HUES6 (cell line): Measurements from ENCODE around the gene COX20.

ENCODE experiments used
- H3K27ac ChIP-seq: 2 replicates; pipeline ENCODE4 v1.7.0; 2013; ENCODE audit warnings: low read depth, mild to moderate bottlenecking, low read length, inconsistent platforms
- H3K27me3 ChIP-seq: 2 replicates; pipeline ENCODE4 v1.6.1; 2013; ENCODE audit warnings: low read length; ENCODE audit not compliant: control insufficient read depth, insufficient read depth
- H3K36me3 ChIP-seq: 2 replicates; pipeline ENCODE4 v1.6.1; 2013; ENCODE audit warnings: low read length; ENCODE audit not compliant: control insufficient read depth, insufficient read depth
- H3K4me1 ChIP-seq: 2 replicates; pipeline ENCODE4 v1.6.1; 2013; ENCODE audit warnings: low read length; ENCODE audit not compliant: control insufficient read depth, insufficient read depth
- H3K4me3 ChIP-seq: 2 replicates; pipeline ENCODE4 v1.5.1; 2013; ENCODE audit warnings: low read depth, low read length
- H3K9ac ChIP-seq: one replicate; pipeline ENCODE4 v1.6.1; 2013; ENCODE audit warnings: mild to moderate bottlenecking, low read length
- H3K9me3 ChIP-seq: 2 replicates; pipeline ENCODE4 v1.6.1; 2013; ENCODE audit warnings: low read depth, low read length; ENCODE audit not compliant: control insufficient read depth, insufficient read depth

The COX20 gene

GRCh38 chr1:244840219-244840794 is 4.8 kb downstream of the COX20 start:
- Histone ChIP-seq H3K9me3 (no peaks in the 10 kb centered on the region), H3K27ac (no peak overlapping the region), H3K36me3 (peaks cover 67% of the 10 kb centered on the region), H3K9ac (no peak overlapping the region), H3K4me3 (no peak overlapping the region), H3K27me3 (no peaks in the 10 kb centered on the region), H3K4me1 (peaks cover 12% of the 10 kb centered on the region; the same call in 1 of the 2 replicates)

- Histone ChIP-seq H3K36me3 (peaks cover 77% of the 10 kb centered on the region), H3K4me1 (peaks cover 12% of the 10 kb centered on the region; the same call in 1 of the 2 replicates)
These were observed 5.9 kb downstream of the COX20 start for GRCh38 chr1:244841273-244841927.

GRCh38 chr1:244843148-244843978 is 7.9 kb downstream of the COX20 start:
- Histone ChIP-seq H3K9me3 (no peaks in the 10 kb centered on the region), H3K27me3 (no peaks in the 10 kb centered on the region), H3K4me1 (no peaks in the 10 kb centered on the region), H3K27ac (no peak overlapping the region), H3K4me3 (no peak overlapping the region), H3K36me3 (peaks cover 93% of the 10 kb centered on the region), H3K9ac (no peak overlapping the region)

More at GRCh38 chr1:244841273-244841927, 5.9 kb downstream of the COX20 start:
- Histone ChIP-seq H3K27ac (no peak overlapping the region), H3K4me3 (no peak overlapping the region), H3K9ac (no peak overlapping the region), H3K9me3 (no peaks in the 10 kb centered on the region), H3K27me3 (no peaks in the 10 kb centered on the region)

GRCh38 chr1:244844155-244845121 is 9.0 kb downstream of the COX20 start:
- no peak overlapping the region for H3K27ac ChIP-seq
- peaks cover 98% of the 10 kb centered on the region for H3K36me3 ChIP-seq

GRCh38 chr1:244846653-244847052 is 11.2 kb downstream of the COX20 start:
- no peak overlapping the region for H3K9ac ChIP-seq
- no peaks in the 10 kb centered on the region for H3K27me3 ChIP-seq
- H3K4me1 ChIP-seq, result no peaks in the 10 kb centered on the region
- peaks cover 99% of the 10 kb centered on the region for H3K36me3 ChIP-seq
- no peaks in the 10 kb centered on the region for H3K9me3 ChIP-seq
- H3K4me3 ChIP-seq, result no peak overlapping the region
- H3K27ac ChIP-seq, result no peak overlapping the region

More at GRCh38 chr1:244844155-244845121, 9.0 kb downstream of the COX20 start:
- H3K4me3 ChIP-seq, result no peak overlapping the region
- H3K9me3 ChIP-seq, result no peaks in the 10 kb centered on the region
- no peaks in the 10 kb centered on the region for H3K27me3 ChIP-seq
- H3K4me1 ChIP-seq, result no peaks in the 10 kb centered on the region
- no peak overlapping the region for H3K9ac ChIP-seq

- H3K4me1 ChIP-seq, result no peaks in the 10 kb centered on the region
- H3K9ac ChIP-seq, result no peak overlapping the region
- no peak overlapping the region for H3K4me3 ChIP-seq
- H3K27ac ChIP-seq, result no peak overlapping the region
- peaks cover 99% of the 10 kb centered on the region for H3K36me3 ChIP-seq
- H3K27me3 ChIP-seq, result no peaks in the 10 kb centered on the region
- no peaks in the 10 kb centered on the region for H3K9me3 ChIP-seq
These were observed 13.9 kb downstream of the COX20 start for GRCh38 chr1:244849189-244849866.

- H3K9me3 ChIP-seq, result no peaks in the 10 kb centered on the region
- peaks cover 99% of the 10 kb centered on the region for H3K36me3 ChIP-seq
- no peaks in the 10 kb centered on the region for H3K27me3 ChIP-seq
- H3K27ac ChIP-seq, result no peak overlapping the region
- no peaks in the 10 kb centered on the region for H3K4me1 ChIP-seq
- no peak overlapping the region for H3K9ac ChIP-seq
- no peak overlapping the region for H3K4me3 ChIP-seq
These were observed 14.8 kb downstream of the COX20 start for GRCh38 chr1:244850099-244850852.

- H3K9ac ChIP-seq, result no peak overlapping the region
- no peak overlapping the region for H3K4me3 ChIP-seq
- no peak overlapping the region for H3K27ac ChIP-seq
- no peaks in the 10 kb centered on the region for H3K4me1 ChIP-seq
- H3K9me3 ChIP-seq, result no peaks in the 10 kb centered on the region
- H3K27me3 ChIP-seq, result no peaks in the 10 kb centered on the region
- peaks cover 100% of the 10 kb centered on the region for H3K36me3 ChIP-seq
These were observed 15.4 kb downstream of the COX20 start for GRCh38 chr1:244850896-244851295.

GRCh38 chr1:244851546-244852231 is 16.2 kb downstream of the COX20 start:
- no peak overlapping the region for H3K27ac ChIP-seq
- no peaks in the 10 kb centered on the region for H3K9me3 ChIP-seq
- no peaks in the 10 kb centered on the region for H3K27me3 ChIP-seq
- H3K4me1 ChIP-seq, result no peaks in the 10 kb centered on the region
- no peak overlapping the region for H3K9ac ChIP-seq
- no peak overlapping the region for H3K4me3 ChIP-seq
- peaks cover 100% of the 10 kb centered on the region for H3K36me3 ChIP-seq
